Mesendoderm (in vitro differentiated cells): ENCODE results near the gene TXNDC15.
A peak's percentile ranks its signal among the peaks of the same experiment; 100 is the strongest.

ENCODE experiments used
- DNase-seq: peaks from one replicate; pipeline ENCODE4 v3.0.0; 2013
- H2AK5ac ChIP-seq: 2 replicates; pipeline ENCODE4 v1.6.1; 2013; ENCODE audit warnings: low read length, inconsistent platforms
- H2BK120ac ChIP-seq: 2 replicates; pipeline ENCODE4 v1.6.1; 2013; ENCODE audit warnings: low read depth, mild to moderate bottlenecking, low read length, moderate library complexity, mixed read lengths
- H2BK15ac ChIP-seq: replicated peaks from 2 replicates; pipeline ENCODE4 v1.6.1; 2013; ENCODE audit warnings: low read depth, mild to moderate bottlenecking, moderate library complexity
- H2BK5ac ChIP-seq: 2 replicates; pipeline ENCODE4 v1.6.1; 2013; ENCODE audit warnings: low read length, inconsistent platforms
- H3K18ac ChIP-seq: 2 replicates; pipeline ENCODE4 v1.6.1; 2013; ENCODE audit warnings: mild to moderate bottlenecking, low read length, mixed read lengths
- H3K23ac ChIP-seq: one replicate; pipeline ENCODE4 v1.6.1; 2013; ENCODE audit warnings: low read length
- H3K27ac ChIP-seq: 2 replicates; pipeline ENCODE4 v1.5.1; 2013; ENCODE audit warnings: low read depth, mild to moderate bottlenecking, inconsistent platforms, low read length, moderate library complexity
- H3K27me3 ChIP-seq: 2 replicates; pipeline ENCODE4 v1.6.1; 2013; ENCODE audit warnings: low read length, control low read depth, mild to moderate bottlenecking, inconsistent platforms; ENCODE audit not compliant: insufficient read depth, poor library complexity
- H3K36me3 ChIP-seq: 2 replicates; pipeline ENCODE4 v1.6.1; 2013; ENCODE audit warnings: low read length, inconsistent platforms; ENCODE audit not compliant: control insufficient read depth, insufficient read depth
- H3K4ac ChIP-seq: one replicate; pipeline ENCODE4 v1.6.1; 2013; ENCODE audit warnings: low read depth, mild to moderate bottlenecking, low read length, moderate library complexity
- H3K4me1 ChIP-seq: 2 replicates; pipeline ENCODE4 v1.6.1; 2013; ENCODE audit warnings: low read depth, low read length, inconsistent platforms; ENCODE audit not compliant: control insufficient read depth
- H3K4me2 ChIP-seq: 2 replicates; pipeline ENCODE4 v1.6.1; 2013; ENCODE audit warnings: low read length
- H3K4me3 ChIP-seq: 2 replicates; pipeline ENCODE4 v1.5.1; 2013; ENCODE audit warnings: mild to moderate bottlenecking, low read length
- H3K56ac ChIP-seq: one replicate; pipeline ENCODE4 v1.6.1; 2013; ENCODE audit warnings: low read length
- H3K79me1 ChIP-seq: 2 replicates; pipeline ENCODE4 v1.6.1; 2013; ENCODE audit warnings: low read length, inconsistent platforms
- H3K79me2 ChIP-seq: 2 replicates; pipeline ENCODE4 v1.6.1; 2013; ENCODE audit warnings: mild to moderate bottlenecking, low read length; ENCODE audit not compliant: control insufficient read depth, insufficient read depth
- H3K9ac ChIP-seq: 2 replicates; pipeline ENCODE4 v1.6.1; 2013; ENCODE audit warnings: low read length, inconsistent platforms
- H4K5ac ChIP-seq: one replicate; pipeline ENCODE4 v1.6.1; 2013; ENCODE audit warnings: low read length
- H4K8ac ChIP-seq: one replicate; pipeline ENCODE4 v1.6.1; 2013; ENCODE audit warnings: low read depth, mild to moderate bottlenecking, control low read depth, low read length, moderate library complexity
- WGBS: extraction: QIAGEN DNeasy Blood & Tissue Kit; methylation state at CpG from one replicate; pipeline ENCODE4 v1.1.7; 2013; ENCODE audit warnings: low lambda C conversion rate, missing lambda C conversion rate; ENCODE audit not compliant: insufficient coverage; ENCODE audit errors: extremely low coverage; 5-methylcytosine and 5-hydroxymethylcytosine counted together

TXNDC15 gene

GRCh38 chr5:134913795-134914194 lies 39.6 kb downstream of the TXNDC15 start:
- H3K18ac ChIP-seq: no peak overlapping the region
- no peaks in the 10 kb centered on the region for H3K4me1 ChIP-seq
- H3K56ac ChIP-seq: no peak overlapping the region
- peaks cover 3% of the 10 kb centered on the region for H3K36me3 ChIP-seq
- H3K4ac ChIP-seq: no peak overlapping the region
- no CpG with 5 or more reads among the region's 1 CpG for WGBS
- peaks cover 3% of the 10 kb centered on the region for H3K79me1 ChIP-seq
- H2AK5ac ChIP-seq: no peak overlapping the region
- no peak overlapping the region for H2BK120ac ChIP-seq
- no peak overlapping the region for H4K5ac ChIP-seq
- no peaks in the 10 kb centered on the region for H3K27me3 ChIP-seq
- DNase-seq: no peak
- H3K9ac ChIP-seq: no peak overlapping the region
- H3K23ac ChIP-seq: no peak overlapping the region
- H3K79me2 ChIP-seq: no peaks in the 10 kb centered on the region
- no peak overlapping the region for H2BK5ac ChIP-seq
- no peak overlapping the region for H3K27ac ChIP-seq
- no peak overlapping the region for H3K4me2 ChIP-seq
- H3K4me3 ChIP-seq: no peak overlapping the region
- no peak overlapping the region for H4K8ac ChIP-seq
- no peak overlapping the region for H2BK15ac ChIP-seq

DNA sequence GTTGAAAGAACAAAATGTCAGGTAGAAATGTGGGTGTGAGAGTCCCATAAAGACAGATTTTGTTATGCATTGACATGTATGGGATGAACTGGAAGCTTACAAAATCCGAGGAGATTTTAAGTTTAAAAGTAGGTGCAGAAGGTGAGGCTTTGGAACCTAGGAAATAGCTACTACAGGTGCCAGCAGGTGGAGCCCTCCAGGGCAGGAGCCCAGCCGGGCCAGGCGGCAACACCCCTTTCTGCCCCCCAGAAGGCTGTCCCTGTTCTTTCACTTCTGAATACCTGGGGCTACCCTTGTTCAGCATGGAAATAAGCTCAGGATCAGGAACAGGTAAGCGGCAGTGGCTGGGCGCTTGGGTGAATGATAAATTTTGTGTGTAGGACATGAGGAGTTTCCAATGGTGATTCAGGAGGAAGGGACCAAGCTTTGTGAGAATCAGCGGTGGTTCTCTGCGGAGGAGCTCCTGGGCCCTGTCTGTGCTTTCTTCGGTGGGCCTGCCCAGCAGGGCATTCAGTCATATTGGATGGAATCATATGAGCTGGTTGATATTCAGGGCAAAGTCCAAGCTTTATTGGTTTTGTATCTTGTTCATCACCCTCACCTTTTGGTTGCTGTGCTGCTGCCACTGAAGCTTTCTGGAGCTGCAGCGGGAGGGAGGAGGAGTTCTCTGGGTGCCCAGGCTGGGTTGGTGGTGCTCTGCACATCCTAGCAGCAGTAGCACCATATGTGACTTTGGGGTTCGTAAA lies 43.1 kb downstream of the TXNDC15 start:
- no peak overlapping the region for H3K56ac ChIP-seq
- no peak overlapping the region for H2BK5ac ChIP-seq
- no peak overlapping the region for H2BK120ac ChIP-seq
- H3K4me3 ChIP-seq: no peak overlapping the region
- no peak overlapping the region for H2AK5ac ChIP-seq
- H2BK15ac ChIP-seq: no peak overlapping the region
- no peak overlapping the region for H4K8ac ChIP-seq
- no peaks in the 10 kb centered on the region for H3K79me2 ChIP-seq
- no peak overlapping the region for H3K4me2 ChIP-seq
- no peaks in the 10 kb centered on the region for H3K4me1 ChIP-seq
- H3K36me3 ChIP-seq: peaks cover 4% of the 10 kb centered on the region
- H3K27ac ChIP-seq: no peak overlapping the region
- WGBS: no CpG with 5 or more reads among the region's 10 CpGs
- H3K9ac ChIP-seq: no peak overlapping the region
- no peak overlapping the region for H3K23ac ChIP-seq
- no peak overlapping the region for H3K4ac ChIP-seq
- peak; percentile 16 for DNase-seq
- H4K5ac ChIP-seq: no peak overlapping the region
- H3K18ac ChIP-seq: no peak overlapping the region
- H3K27me3 ChIP-seq: no peaks in the 10 kb centered on the region
- H3K79me1 ChIP-seq: peaks cover 3% of the 10 kb centered on the region

DNA sequence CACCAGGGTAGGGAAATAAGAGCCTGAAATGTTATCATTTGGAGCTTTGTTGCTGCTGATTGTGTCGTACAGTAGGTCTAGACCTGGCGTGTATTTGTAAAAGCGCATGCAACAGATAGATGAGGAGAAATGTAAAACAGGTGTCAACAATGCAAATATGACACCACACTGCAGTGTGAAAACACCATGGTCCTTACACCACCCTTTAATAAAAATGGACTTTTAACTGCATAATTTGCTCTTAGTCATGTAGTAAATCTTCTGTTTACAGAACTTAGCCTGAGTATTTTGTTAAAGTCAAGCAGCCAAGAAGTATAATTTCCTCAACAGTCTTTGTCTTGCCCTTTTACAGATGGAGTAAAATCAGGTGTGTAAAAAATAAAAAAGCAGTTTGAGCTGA lies 44.7 kb downstream of the TXNDC15 start:
- no peak overlapping the region for H3K4me2 ChIP-seq
- no peak overlapping the region for H4K5ac ChIP-seq
- H2BK120ac ChIP-seq: no peak overlapping the region
- no peak overlapping the region for H2AK5ac ChIP-seq
- H3K79me1 ChIP-seq: peaks cover 3% of the 10 kb centered on the region
- H3K56ac ChIP-seq: no peak overlapping the region
- no peak overlapping the region for H4K8ac ChIP-seq
- H2BK5ac ChIP-seq: no peak overlapping the region
- DNase-seq: no peak
- H3K4me1 ChIP-seq: no peaks in the 10 kb centered on the region
- no peak overlapping the region for H3K9ac ChIP-seq
- H2BK15ac ChIP-seq: no peak overlapping the region
- H3K4me3 ChIP-seq: no peak overlapping the region
- no peaks in the 10 kb centered on the region for H3K79me2 ChIP-seq
- no peak overlapping the region for H3K18ac ChIP-seq
- no peak overlapping the region for H3K4ac ChIP-seq
- peaks cover 4% of the 10 kb centered on the region for H3K36me3 ChIP-seq
- no peak overlapping the region for H3K27ac ChIP-seq
- H3K23ac ChIP-seq: no peak overlapping the region
- no CpG with 5 or more reads among the region's 3 CpGs for WGBS
- H3K27me3 ChIP-seq: no peaks in the 10 kb centered on the region

DNA sequence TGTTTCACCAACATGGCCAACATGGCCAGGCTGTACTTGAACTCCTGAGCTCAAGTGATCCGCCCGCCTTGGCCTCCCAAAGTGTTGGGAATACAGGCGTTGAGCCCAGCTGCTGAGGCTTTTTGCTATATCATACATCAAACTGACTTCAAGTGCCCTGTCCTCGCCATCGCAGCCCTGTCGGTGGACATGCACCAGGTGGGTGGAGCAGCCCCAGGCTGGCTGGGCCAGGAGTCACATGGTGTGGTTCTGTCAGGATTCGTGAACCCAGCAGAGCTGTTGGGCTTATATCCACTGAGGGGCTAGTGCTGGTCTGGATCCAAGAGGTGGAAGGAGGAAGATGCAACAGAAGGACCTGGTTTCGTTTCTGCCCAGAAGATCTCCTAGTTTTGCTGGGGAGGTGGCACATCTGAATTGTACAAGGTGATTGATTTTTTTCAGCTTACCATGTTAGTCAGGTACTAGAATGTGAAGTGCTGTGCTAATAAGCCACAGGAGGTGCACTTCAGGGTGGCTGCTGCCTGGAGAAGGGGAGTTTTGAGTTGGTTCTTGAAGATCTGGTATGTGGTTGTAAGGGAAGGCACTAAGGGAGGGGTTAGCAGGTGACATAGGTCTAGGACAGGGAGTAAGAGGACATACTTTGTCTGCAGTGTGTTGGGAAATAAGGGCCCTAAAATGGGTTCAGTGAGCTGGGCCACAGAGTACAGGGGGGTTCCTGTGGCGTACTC lies 46.8 kb downstream of the TXNDC15 start:
- H4K5ac ChIP-seq: no peak overlapping the region
- no peaks in the 10 kb centered on the region for H3K79me2 ChIP-seq
- DNase-seq: no peak
- no peak overlapping the region for H3K4ac ChIP-seq
- no peak overlapping the region for H4K8ac ChIP-seq
- no peak overlapping the region for H3K27ac ChIP-seq
- H3K36me3 ChIP-seq: peaks cover 4% of the 10 kb centered on the region
- no peak overlapping the region for H3K4me3 ChIP-seq
- no peak overlapping the region for H3K56ac ChIP-seq
- H2AK5ac ChIP-seq: no peak overlapping the region
- no peak overlapping the region for H2BK15ac ChIP-seq
- peaks cover 3% of the 10 kb centered on the region for H3K79me1 ChIP-seq
- no peak overlapping the region for H2BK5ac ChIP-seq
- H3K4me1 ChIP-seq: no peaks in the 10 kb centered on the region
- no peaks in the 10 kb centered on the region for H3K27me3 ChIP-seq
- H3K9ac ChIP-seq: no peak overlapping the region
- no peak overlapping the region for H3K23ac ChIP-seq
- H2BK120ac ChIP-seq: no peak overlapping the region
- H3K18ac ChIP-seq: no peak overlapping the region
- H3K4me2 ChIP-seq: no peak overlapping the region
- WGBS: no CpG with 5 or more reads among the region's 9 CpGs

DNA sequence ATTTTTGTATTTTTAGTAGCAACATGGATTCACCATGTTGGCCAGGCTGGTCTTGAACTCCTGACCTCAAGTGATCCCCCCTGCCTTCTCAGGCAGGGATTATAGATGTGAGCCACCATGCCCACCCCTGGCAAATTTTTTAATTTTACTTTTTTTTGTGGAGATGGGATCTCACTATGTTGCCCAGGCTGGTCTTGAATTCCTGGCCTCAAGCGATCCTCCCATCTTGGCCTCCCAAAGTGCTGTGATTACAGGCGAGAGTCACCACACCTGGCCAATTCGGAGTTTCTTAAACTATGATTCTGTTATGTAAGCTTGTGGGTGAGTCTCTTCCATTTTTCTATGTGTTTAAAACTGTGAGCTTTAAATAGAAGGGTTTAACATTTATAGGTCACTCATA lies 58.3 kb downstream of the TXNDC15 start:
- Histone ChIP-seq H2BK120ac (no peak overlapping the region), H3K4me1 (no peaks in the 10 kb centered on the region), H3K56ac (no peak overlapping the region), H3K23ac (no peak overlapping the region), H2AK5ac (no peak overlapping the region), H3K9ac (no peak overlapping the region), H4K8ac (no peak overlapping the region), H3K79me2 (no peaks in the 10 kb centered on the region), H3K4me2 (no peak overlapping the region), H3K4me3 (no peak overlapping the region), H3K79me1 (peaks cover 2% of the 10 kb centered on the region), H2BK15ac (no peak overlapping the region), H3K36me3 (no peaks in the 10 kb centered on the region), H3K27me3 (no peaks in the 10 kb centered on the region), H2BK5ac (no peak overlapping the region), H3K27ac (no peak overlapping the region), H4K5ac (no peak overlapping the region), H3K18ac (no peak overlapping the region), H3K4ac (no peak overlapping the region)
- WGBS: no CpG with 5 or more reads among the region's 3 CpGs
- no peak for DNase-seq
